ENCODE data around the gene CORO2A. TPM values are rescaled to one million over a fixed set of nuclear protein-coding genes. Genes with fewer than 3 reads are reported as not detected.

The CORO2A gene
- total and polyA plus RNA-seq, 2 donors (not counting 3 experiments of a cell fraction or from before 2014, with no cell fraction given), result 0.35 to 0.53 TPM

- no peak for TF ChIP-seq JUN (IDR thresholded peaks at IDR 0.05; ENCODE audit: borderline replicate concordance, insufficient read depth, insufficient read length, low read depth)
- TF ChIP-seq MYC (IDR thresholded peaks at IDR 0.05; ENCODE audit: low read depth, low read length), result no peak
- no peak for TF ChIP-seq CTCF (IDR thresholded peaks at IDR 0.05; ENCODE audit: extremely low read depth in 1 of 2, insufficient read depth in 1 of 2, low read depth in 1 of 2, low read length in 2 of 2)
- no peak for TF ChIP-seq MAX (IDR thresholded peaks at IDR 0.05; ENCODE audit: insufficient read depth, insufficient read length)
- no peak for TF ChIP-seq POLR2A (IDR thresholded peaks at IDR 0.05; ENCODE audit: low read depth, low read length)
- TF ChIP-seq EZH2 (IDR thresholded peaks at IDR 0.05; ENCODE audit: borderline replicate concordance, low read depth, low read length, severe bottlenecking), result no peak
- TF ChIP-seq POLR2AphosphoS5 (IDR thresholded peaks at IDR 0.05; ENCODE audit: insufficient read depth, low read depth, low read length), result no peak
- TF ChIP-seq FOS (IDR thresholded peaks at IDR 0.05; ENCODE audit: borderline replicate concordance, insufficient read depth, low read length), result no peak
- H3K27ac ChIP-seq (ENCODE audit: insufficient read depth, low read depth, low read length), result no peak overlapping the region
- intact Hi-C loops (cut with micrococcal nuclease) (no loop called here), dilution Hi-C loops (cut with MboI; ENCODE audit: extremely low pct_ligation_motif_present, low sequenced_read_pairs) (no loop called here)
- no peak overlapping the region for H2AFZ ChIP-seq (ENCODE audit: low read depth, low read length)
- no TSS peak for BruUV-seq (replicated peaks)
- no peaks in the 10 kb centered on the region for H3K27me3 ChIP-seq (ENCODE audit: control insufficient read depth in 2 of 2, insufficient read depth in 2 of 2, low read length in 2 of 2)
- H3K79me2 ChIP-seq (ENCODE audit: control insufficient read depth, insufficient read depth, low read length), result no peaks in the 10 kb centered on the region
- CTCF ChIA-PET, result interaction anchor here (0.9 to 1.4 kb wide), 4 partner anchors 11 to 596 kb away, joined by 3 read pairs; no protein-coding TSS in a partner anchor
- DNase-seq (ENCODE audit: low read depth, low spot score), result no peak
- H3K4me2 ChIP-seq (ENCODE audit: insufficient read depth, low read length), result no peak overlapping the region
- H3K4me1 ChIP-seq (ENCODE audit: control insufficient read depth, extremely low read depth, insufficient read depth, low read length), result no peaks in the 10 kb centered on the region
- no peaks in the 10 kb centered on the region for H3K9me3 ChIP-seq (replicated peaks; ENCODE audit: control insufficient read depth, insufficient read depth, low read length)
- no peaks in the 10 kb centered on the region for H3K36me3 ChIP-seq (ENCODE audit: control insufficient read depth in 2 of 2, extremely low read depth in 1 of 2, insufficient read depth in 2 of 2, low read length in 2 of 2)
- H4K20me1 ChIP-seq (replicated peaks; ENCODE audit: control insufficient read depth, extremely low read depth, insufficient read depth, low read length), result no peaks in the 10 kb centered on the region
- FAIRE-seq, result no peak
- no peak overlapping the region for H3K4me3 ChIP-seq (replicated peaks in 1 of 3; ENCODE audit: insufficient read depth in 1 of 3, low read depth in 1 of 3, low read length in 3 of 3)
- POLR2A ChIA-PET, result interaction anchor here (0.6 kb wide), 1 partner anchor 29 kb away, joined by 3 read pairs; no protein-coding TSS in a partner anchor
- no peaks in the 10 kb centered on the region for H3K9me1 ChIP-seq (replicated peaks; ENCODE audit: control insufficient read depth, extremely low read depth, insufficient read depth, low read length)
- H3K9ac ChIP-seq (replicated peaks; ENCODE audit: extremely low read depth, insufficient read depth, low read length), result no peak overlapping the region
These were observed 3.0 kb downstream of the CORO2A start for GRCh38 chr9:98189412-98189811.
